ENCODE results near the gene DR1. TPM values are rescaled to one million over a fixed set of nuclear protein-coding genes. Genes with fewer than 3 reads are reported as not detected.

Gene DR1
- total and polyA plus RNA-seq, 2 of the 8 experiments (the other 6 are each of a cell fraction or from before 2014, with no cell fraction given) = 13.1 to 62.3 TPM

DNA sequence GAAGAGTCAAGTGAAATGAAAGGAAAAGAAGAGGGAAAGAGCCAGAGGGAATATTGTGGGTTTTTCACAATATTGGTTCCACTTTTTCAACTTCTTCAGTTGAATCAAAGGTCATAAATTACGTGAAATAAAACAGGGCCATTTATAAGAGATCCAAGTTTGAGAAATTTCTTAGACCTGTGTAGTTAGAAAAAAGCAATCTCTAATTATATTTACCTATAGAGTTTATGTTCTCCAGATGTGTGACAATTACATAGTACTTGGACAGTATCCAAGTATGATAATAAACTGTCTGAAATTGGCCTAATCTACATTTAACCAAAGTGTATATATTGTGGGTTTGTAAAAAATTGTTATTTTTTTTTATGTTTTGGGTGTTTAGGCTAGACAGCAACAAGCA, 14.4 kb downstream of the DR1 start:
- H3K79me2 ChIP-seq (ENCODE audit: control insufficient read depth in 1 of 2, insufficient read depth in 2 of 2, low read length in 2 of 2) = peaks cover 0 to 45% of the 10 kb centered on the region in 2 experiments; a peak in 2 of 4 replicates
- FAIRE-seq (no peak), DNase-seq (ENCODE audit: low read depth in 1 of 2, low spot score in 2 of 2) (no peak)
- H3K23me2 ChIP-seq (ENCODE audit: low read depth, low read length) = no peaks in the 10 kb centered on the region
- no peak overlapping the region for H4K8ac ChIP-seq (ENCODE audit: extremely low read depth, insufficient read depth, low read length)
- ChIA-PET POLR2A (ENCODE audit: partially characterized antibody) (no interaction called here), CTCF (ENCODE audit: partially characterized antibody) (interaction anchor here (1.6 kb wide), 1 partner anchor 56 kb away, joined by 4 read pairs; no protein-coding TSS in a partner anchor)
- no peaks in the 10 kb centered on the region for H3K9me3 ChIP-seq (ENCODE audit: insufficient read depth in 2 of 2, low read depth in 1 of 2, low read length in 1 of 2)
- no peak overlapping the region for H3K4me2 ChIP-seq (ENCODE audit: insufficient read depth in 1 of 2, low read depth in 2 of 2, low read length in 2 of 2)
- no peak overlapping the region for H3K9ac ChIP-seq (replicated peaks in 1 of 4; ENCODE audit: extremely low read depth in 1 of 4, low read depth in 3 of 4, low read length in 3 of 4)
- no peak overlapping the region for H2BK20ac ChIP-seq (ENCODE audit: low read length)
- H2BK5ac ChIP-seq (ENCODE audit: low read depth, low read length) = no peak overlapping the region
- H3K4ac ChIP-seq (replicated peaks; ENCODE audit: insufficient read length, low read depth, low read length) = no peak overlapping the region
- H4K5ac ChIP-seq (ENCODE audit: insufficient read length, low read depth, low read length) = no peak overlapping the region
- 90% methylated on average over 1 of the region's 1 CpG; no CpG with 5 or more reads in 1 of the 2 experiments for WGBS, 2 experiments (ENCODE audit: extremely low coverage in 1 of 2, insufficient coverage in 1 of 2, insufficient read length in 1 of 2, insufficient replicate concordance in 2 of 2, low coverage in 1 of 2, low lambda C conversion rate in 2 of 2, missing lambda C conversion rate in 1 of 2)
- H2BK120ac ChIP-seq (replicated peaks; ENCODE audit: low read depth, low read length) = no peak overlapping the region
- no peak overlapping the region for H3K23ac ChIP-seq (ENCODE audit: insufficient read length)
- no peaks in the 10 kb centered on the region for H3K27me3 ChIP-seq (replicated peaks in 1 of 4; ENCODE audit: control insufficient read depth in 3 of 4, extremely low read depth in 1 of 4, insufficient read depth in 3 of 4, low read length in 3 of 4)
- H3K18ac ChIP-seq (ENCODE audit: extremely low read depth, low read length) = no peak overlapping the region
- no peak overlapping the region for H2AFZ ChIP-seq (ENCODE audit: low read length)
- H2AK5ac ChIP-seq (ENCODE audit: low read depth, low read length) = no peak overlapping the region
- peaks cover 4% of the 10 kb centered on the region; the same call in 1 of the 2 replicates for H3K79me1 ChIP-seq (ENCODE audit: low read depth, low read length)
- H2BK15ac ChIP-seq (ENCODE audit: low read length) = no peak overlapping the region
- H3K4me3 ChIP-seq (ENCODE audit: extremely low read depth in 1 of 4, insufficient read depth in 2 of 4, low read depth in 3 of 4, low read length in 4 of 4) = no peak overlapping the region
- H3K27ac ChIP-seq (ENCODE audit: low read depth, low read length) = no peak overlapping the region
- peaks cover 0 to 54% (median 14%) of the 10 kb centered on the region in 4 experiments; a peak in 5 of 8 replicates for H3K36me3 ChIP-seq (ENCODE audit: control insufficient read depth in 2 of 4, insufficient read depth in 4 of 4, low read length in 3 of 4)
- no peak overlapping the region for H4K91ac ChIP-seq (replicated peaks; ENCODE audit: insufficient read length, low read length)
- H2BK12ac ChIP-seq (ENCODE audit: low read depth, low read length) = no peak overlapping the region
- H4K20me1 ChIP-seq (replicated peaks in 1 of 2; ENCODE audit: control insufficient read depth in 1 of 2, insufficient read depth in 2 of 2, low read length in 2 of 2) = peaks cover 0 to 1% of the 10 kb centered on the region in 2 experiments
- H3K14ac ChIP-seq (ENCODE audit: insufficient read length) = no peak overlapping the region
- H3K4me1 ChIP-seq (replicated peaks in 1 of 4; ENCODE audit: control insufficient read depth in 3 of 4, insufficient read depth in 4 of 4, low read length in 3 of 4) = peaks cover 0 to 5% (median 2%) of the 10 kb centered on the region in 4 experiments; a peak in 2 of 7 replicates
- no peak overlapping the region for H3K56ac ChIP-seq (replicated peaks; ENCODE audit: insufficient read length, low read depth, low read length)
- TF ChIP-seq TAF7 (optimal IDR thresholded peaks at IDR 0.05; ENCODE audit: borderline replicate concordance, low read depth, low read length) (no peak), TEAD4 (IDR thresholded peaks at IDR 0.05; ENCODE audit: low read depth, low read length) (no peak), SRF (IDR thresholded peaks at IDR 0.05; ENCODE audit: low read depth, low read length) (no peak), CHD1 (IDR thresholded peaks at IDR 0.05; ENCODE audit: low read depth, low read length) (no peak), SIRT6 (IDR thresholded peaks at IDR 0.05; ENCODE audit: low read length) (no peak), ATF2 (IDR thresholded peaks at IDR 0.05; ENCODE audit: low read length) (no peak), MAFK (IDR thresholded peaks at IDR 0.05; ENCODE audit: low read depth, low read length) (no peak), RBBP5 (IDR thresholded peaks at IDR 0.05; ENCODE audit: borderline replicate concordance, low read depth, low read length) (no peak), SIX5 (IDR thresholded peaks at IDR 0.05; ENCODE audit: low read depth, low read length) (no peak), KDM4A (IDR thresholded peaks at IDR 0.05; ENCODE audit: low read depth, low read length, severe bottlenecking) (no peak), BRCA1 (IDR thresholded peaks at IDR 0.05; ENCODE audit: low read depth, low read length) (no peak), POU5F1 (IDR thresholded peaks at IDR 0.05; ENCODE audit: low read depth, low read length) (no peak), GABPA (IDR thresholded peaks at IDR 0.05; ENCODE audit: borderline replicate concordance, insufficient read depth, low read length) (no peak)
